Stimulated activated CD8-positive, alpha-beta memory T cell treated with anti-CD3 and anti-CD28 coated beads, Interleukin-15, amount 100 ng/mL, for 24 hours (primary cell): Measurements from ENCODE around the gene FAR1.
"Not testable (repeated sequence)": the region's sequence is repeated elsewhere in the genome, so short reads cannot be mapped to it uniquely, and the experiment has no call there.

Experiments used
- DNase-seq: peaks from one replicate; pipeline ENCODE4 v3.0.0-alpha.2; 2020; ENCODE audit warnings: low read depth

FAR1 gene

DNA sequence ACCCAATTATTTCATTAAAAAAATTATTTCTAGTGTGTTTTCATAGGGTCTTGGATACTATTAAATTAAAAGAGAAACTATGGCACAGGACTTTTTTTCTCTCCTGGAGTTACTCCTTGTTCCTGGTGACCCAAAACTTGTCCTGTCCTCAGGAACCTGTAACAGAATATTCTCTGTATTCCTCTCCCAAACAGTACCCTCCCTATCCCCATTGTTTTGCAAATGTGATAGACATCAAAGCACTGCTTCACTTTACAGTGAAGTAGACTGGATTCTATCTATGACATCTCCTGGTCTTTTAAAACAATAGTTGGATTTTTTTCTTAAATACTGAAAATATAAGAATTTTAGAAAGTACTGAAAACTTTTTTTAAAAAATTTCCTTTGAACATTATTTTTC, 37.2 kb downstream of the FAR1 start:
- DNase-seq = no peak

DNA sequence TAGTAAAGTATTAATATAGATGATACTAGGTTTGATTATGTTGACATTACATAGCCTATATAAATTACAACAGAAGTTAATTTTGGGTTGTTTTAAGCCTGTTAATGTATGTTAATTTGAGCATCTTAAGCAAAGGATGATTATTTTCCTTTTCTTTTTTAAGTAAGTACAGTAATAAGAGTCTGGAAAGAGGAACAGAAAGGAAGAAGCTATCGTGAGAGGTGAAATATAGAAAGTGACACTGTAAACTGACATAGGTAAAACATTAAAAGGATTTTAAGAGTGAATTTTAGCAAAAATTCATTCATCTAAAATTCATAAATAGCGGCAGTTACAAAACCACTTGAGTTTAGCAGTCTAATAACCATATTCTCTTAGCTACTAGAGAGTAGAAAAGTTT, 45.5 kb downstream of the FAR1 start:
- no peak for DNase-seq

DNA sequence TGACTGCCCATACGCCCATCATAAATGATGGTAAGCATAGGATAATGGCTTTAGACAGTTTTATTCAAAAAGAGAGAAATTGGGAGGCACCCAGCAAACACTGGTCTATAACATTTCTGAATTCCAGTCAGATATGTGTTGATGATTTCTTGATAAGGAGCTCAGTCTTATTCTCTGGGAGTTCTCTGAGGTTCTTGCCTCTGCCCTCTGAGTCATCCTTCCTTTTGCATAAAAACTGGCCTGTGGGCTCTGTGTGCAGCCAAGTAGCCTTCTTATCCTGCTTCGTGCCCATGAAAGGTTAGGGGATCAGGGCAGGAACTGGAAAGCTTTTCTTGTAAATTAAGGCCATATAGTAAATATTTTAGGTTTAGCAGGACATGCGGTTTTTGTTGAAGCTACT, 48.9 kb downstream of the FAR1 start:
- DNase-seq = no peak

DNA sequence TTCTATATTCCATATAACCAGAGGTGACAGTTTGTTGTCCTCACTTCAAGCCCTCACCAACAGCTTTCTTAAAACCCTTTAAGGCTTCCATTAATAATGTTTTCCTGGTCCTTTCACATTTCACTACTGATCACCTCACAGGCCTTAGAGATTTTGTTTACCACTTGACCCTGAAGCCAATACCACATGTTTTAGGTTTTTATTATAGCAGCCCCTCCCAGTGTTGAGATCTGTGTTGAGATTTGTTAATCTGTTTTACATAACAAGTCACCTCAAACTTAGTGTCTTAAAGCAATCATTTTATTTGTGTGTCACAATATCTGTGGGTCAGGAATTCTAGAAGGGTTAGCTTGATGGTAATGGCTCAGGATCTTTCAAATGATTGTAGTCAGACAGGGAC, 49.9 kb downstream of the FAR1 start:
- DNase-seq = no peak

DNA sequence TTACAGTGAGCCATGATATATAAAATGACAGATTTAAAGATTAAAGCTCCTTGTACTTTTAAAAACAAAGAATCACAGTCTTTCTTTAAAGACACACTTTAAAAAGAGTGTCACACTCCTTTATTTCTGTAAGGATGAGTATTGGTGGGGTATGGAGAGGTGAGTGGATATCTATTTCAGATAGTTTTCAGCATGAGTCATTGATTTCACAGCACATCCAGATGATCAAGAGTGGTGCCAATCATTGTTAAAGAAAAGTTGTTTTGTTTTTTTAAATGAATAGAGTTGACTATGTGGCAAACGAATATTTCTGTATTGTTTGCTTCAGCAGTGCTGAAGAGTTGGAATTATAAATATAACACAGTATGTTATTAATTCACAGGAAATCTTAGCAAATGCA, 52.5 kb downstream of the FAR1 start:
- DNase-seq = no peak

DNA sequence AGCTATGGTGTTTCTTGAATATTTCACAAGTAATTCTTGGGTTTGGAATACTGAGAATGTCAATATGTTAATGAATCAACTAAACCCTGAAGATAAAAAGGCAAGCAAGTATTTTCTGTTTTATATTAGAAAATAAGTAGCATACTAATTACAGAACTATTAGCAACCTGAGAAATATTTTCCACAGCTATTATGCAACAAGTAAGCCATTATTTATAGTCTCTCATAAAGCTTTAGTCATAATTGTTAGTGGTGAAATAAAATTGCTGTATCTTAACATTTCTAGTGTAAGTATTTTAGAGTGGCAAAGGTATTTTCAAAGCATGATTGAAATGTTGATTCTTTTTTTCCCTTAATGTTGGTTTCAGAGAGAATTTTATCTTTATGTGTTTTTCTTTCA, 53.3 kb downstream of the FAR1 start:
- no peak for DNase-seq

DNA sequence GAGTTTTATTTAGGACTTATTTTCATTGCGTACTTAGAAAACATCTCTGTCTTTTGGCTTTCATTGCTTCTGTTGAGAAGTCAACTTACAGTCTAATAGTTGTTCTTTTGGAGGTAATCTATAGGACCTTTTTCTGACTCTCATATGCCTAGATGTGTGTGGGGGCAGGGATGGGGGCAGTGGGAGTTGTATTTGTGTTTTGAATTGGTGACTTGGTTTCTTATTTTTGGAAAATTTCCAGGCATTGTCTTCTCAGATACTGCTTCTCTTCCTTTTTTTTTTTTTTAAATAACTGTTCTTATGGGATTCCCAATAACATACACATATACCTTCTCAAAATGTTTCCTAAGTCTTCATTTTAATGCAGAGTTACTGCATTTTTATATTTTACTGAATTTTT, 58.0 kb downstream of the FAR1 start:
- DNase-seq = no peak

DNA sequence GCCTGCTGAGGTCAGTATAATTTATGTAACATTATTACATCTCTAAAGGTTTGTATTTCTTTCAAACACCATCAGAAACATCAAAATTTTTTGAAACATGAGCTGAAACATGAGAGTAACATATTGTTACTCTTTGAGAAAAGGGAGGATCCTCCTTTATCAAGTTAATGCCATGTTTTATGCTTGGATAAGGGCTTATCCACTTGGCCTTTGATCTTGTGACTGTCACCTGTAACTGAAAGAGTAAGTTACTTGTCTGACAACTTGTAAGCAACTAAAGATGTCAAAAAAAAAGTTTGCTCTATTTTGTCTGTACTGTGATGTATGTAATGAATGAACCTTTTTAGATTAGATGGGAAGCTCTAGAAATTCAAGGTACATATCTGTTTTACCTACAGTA, 59.6 kb downstream of the FAR1 start:
- DNase-seq = no peak

DNA sequence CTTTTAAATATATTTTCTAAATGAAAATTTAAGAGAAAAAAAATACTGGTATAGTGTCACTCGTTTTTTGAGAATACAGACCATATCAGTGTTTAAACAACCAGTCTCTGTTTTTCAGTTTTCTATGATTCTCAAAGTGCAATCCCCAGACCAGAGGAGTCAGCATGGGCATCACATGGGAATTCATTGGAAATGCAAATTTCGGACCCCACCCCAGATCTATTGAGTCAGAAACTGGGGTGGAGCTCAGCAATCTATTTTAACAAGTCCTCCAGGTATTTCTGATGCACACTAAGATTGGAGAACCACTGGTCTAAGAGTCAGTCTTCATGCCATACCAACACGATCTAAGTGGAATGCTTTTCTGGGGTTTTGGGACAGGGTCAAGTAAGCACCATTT, 66.1 kb downstream of the FAR1 start:
- DNase-seq = no peak

DNA sequence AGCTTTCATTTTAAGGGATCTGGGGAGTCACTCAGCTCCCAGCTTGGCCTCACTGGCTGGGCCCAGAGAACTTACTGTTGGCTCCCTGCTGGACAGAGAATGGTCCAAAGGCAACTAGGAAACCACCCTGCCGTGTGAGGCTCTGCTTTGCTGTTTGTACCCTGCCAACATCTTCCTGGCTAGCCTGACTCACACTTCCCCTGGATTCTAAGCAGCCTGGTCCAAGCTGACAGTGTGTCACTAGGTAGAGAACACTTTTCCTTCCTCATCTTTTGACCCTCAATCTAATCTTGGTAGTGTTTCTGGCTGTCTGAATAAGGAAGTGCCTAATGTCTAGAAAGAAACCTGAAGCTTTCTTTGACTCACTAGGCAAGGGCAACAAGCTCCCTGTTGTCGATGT, 76.7 kb downstream of the FAR1 start:
- no peak for DNase-seq

DNA sequence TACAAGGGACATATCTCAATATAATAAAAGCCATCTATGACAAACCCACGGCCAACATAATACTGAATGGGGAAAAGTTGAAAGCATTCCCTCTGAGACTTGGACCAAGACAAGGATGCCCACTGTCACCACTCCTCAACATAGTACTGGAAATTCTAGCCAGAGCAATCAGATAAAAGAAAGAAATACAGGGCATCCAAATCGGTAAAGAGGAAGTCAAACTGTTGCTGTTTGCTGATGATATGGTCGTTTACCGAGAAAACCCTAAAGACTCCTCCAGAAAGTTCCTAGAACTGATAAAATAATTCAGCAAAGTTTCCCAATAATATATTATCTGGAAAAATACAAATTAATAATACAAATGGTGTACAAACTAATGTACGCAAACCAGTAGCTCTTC, 84.8 kb downstream of the FAR1 start:
- not testable (repeated sequence) for DNase-seq

DNA sequence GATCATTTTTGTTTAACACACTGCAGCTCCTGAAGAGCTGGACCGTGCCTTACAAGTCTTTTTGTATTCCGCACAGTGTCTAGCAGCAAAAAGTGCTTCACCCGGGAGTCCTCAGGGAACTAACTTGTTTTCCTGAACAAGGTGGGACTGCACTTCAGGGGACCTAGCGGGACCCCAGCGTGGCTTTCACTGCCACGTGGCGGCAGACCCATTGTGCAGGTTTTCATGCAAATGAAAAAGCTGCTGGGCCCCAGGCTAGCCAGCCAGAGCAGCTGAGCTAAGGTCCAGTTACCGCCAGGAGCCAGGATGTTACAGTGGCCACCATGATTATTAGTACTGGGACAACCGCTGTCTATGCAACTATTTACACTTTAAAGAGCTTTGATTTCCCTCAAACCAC, 90.6 kb downstream of the FAR1 start:
- no peak for DNase-seq

DNA sequence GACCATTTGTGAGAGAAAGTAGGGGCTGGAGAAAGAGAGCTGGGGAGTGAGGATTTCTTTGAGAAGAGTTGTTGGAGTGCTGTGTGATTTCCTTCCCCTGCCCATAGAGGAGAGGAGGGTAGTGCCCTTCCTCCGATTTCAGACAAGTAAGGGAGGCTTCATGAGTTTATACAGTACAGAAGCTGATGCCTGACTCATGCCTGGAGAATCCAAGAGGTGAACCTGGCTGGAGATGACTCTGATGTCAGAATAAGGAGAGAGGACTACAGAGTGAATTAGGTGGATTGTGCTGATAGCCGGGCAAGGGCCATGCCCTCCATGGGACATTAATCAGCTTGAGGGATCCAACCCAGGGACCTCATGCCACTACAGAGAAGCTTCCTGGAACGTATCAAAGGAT, 91.6 kb downstream of the FAR1 start:
- DNase-seq = no peak

DNA sequence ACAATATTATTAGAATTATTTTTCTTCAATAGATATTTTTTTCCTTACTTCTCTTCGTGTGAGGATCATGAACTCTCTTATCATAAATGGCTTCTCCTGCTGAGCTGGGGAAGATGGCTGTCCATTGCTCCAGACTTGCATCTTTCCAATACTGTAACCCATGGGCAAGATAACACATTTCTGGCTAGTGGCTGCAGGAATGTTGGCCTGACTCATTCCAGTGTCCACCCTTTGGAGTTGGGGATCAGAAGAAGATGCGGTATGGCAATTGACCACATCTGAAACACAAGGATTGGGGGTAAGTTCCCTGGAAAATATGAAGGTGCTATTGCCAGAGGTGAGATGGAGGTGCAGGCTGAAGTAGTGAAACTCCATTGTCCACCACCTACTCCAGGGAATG, 92.8 kb downstream of the FAR1 start:
- DNase-seq = no peak

DNA sequence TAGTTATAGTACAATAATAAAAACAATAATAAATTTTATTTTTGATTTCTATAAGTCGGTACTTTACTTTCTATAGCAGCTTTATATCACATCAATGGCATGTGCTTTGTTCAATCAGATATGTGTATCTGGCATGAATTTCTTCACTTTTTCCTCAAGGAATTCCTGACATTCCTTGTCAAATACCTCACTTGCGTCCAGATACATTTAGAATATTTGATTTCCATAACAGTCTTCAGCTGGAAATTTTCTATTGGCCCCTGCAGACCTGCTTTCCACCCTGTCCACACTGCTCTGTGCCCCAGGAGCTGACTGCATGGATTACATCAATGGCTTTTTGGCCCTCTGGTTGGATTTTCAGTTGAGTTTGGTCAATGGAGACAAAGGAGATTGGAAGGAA, 93.2 kb downstream of the FAR1 start:
- DNase-seq = no peak

DNA sequence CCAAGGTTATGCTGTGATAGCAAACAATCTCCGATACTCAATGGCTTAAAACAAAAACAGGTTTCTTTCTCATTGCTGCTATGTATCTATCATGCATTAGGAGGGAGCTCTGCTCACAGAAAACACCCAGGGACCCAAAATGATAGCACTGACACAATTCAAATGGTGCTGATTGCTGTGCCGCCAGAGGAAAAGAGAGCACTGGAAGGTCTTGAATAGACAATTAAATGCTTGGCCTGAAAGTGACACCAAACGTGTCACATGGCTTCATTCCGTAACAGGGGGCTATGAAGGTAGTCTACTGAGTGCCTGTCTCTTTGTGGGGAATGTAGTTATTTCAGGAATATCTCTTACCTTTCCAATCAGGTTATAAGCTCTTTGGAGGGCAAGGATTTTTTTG, 94.2 kb downstream of the FAR1 start:
- no peak for DNase-seq

DNA sequence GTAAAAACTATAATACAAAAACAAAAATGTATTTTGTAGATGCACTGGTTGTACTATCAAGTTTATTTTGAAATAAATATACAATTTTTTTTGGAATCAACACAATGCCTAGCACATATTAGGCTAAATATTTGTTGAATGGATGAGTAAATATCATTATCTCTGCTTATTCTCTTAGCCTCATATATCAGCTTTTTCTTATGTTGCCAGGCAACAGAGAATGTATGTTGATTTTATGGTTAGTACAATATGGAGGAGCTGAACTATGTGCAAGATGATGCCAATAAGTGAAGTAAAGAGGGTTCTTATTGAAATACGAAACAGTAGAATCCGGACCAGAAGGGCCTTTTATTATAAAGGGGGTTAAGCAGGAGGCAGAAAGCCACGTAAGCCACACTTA, 94.9 kb downstream of the FAR1 start:
- no peak for DNase-seq

DNA sequence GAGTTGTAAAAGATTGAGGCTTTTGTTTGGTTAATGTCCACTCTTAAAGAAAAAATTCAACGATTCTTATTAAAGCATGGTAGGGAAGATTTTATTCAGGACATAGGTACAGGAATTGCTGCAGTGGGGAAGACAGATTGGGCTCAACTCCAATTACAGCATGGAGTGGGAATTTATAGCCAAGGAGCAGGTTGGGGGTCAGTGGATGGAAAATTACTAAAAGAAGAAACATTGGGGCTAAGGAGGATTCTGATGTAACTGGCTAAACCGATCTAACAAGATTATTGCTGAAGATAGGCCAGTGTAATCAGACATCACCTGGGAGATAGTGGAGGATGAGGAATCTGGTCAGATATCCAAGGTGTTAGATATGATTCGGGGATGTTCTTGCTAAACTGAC, 97.4 kb downstream of the FAR1 start:
- DNase-seq = no peak

DNA sequence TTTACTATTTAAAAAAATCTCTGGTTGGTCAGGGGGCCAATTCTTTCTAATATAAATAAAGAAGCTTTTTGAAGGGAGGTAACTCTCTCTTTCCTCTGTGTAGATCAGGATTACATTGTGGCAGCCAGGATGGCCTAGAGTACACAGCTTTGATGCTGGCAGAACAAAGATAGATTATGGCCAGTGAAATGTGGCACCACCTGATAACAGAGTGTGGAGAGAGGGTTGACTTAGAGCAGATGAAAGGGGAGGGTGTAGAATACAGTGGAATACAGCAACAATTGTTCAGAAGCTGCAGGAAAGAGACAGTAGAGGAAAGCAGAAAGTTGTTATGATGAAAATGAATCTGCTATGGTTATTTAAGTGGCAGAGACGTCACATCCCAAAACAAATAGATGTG, 99.0 kb downstream of the FAR1 start:
- no peak for DNase-seq

DNA sequence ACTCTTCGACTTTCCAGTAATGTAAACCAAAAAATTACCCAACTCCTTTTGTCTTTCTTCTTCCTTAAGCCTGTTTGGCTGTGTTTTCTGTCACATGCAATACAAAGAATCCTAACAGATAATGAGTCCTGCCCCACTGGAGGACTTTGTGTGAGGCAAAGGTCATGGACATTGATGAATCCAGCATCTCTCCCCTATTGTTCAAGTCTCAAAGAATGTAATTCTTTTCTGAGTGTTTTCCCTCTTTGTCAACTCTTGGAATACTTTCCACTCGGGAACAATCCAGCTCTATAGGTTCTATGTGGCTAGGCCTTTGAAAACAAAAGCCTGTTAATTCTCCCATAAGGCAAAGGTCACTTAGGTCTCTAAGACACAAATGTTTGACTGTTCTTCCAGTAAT, 100.7 kb downstream of the FAR1 start:
- no peak for DNase-seq

DNA sequence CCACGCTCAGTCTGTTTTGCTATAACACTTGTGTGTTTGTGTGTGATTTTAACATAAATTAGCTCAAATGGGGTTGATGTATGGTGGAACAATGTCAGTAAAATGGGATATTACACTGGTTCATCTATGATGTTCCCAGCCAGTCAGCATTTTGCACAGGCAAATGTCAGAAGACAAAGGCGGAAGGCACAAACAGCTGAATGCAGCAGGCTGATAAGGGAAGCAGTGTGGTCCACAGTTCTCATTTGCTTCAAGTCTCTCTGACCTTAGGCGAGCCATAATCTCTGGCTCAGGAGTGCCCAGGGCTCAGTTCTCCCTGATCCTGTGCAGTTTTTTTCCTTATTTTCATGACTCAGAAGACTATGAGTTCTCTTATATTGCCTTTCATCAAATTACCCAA, 102.7 kb downstream of the FAR1 start:
- no peak for DNase-seq

DNA sequence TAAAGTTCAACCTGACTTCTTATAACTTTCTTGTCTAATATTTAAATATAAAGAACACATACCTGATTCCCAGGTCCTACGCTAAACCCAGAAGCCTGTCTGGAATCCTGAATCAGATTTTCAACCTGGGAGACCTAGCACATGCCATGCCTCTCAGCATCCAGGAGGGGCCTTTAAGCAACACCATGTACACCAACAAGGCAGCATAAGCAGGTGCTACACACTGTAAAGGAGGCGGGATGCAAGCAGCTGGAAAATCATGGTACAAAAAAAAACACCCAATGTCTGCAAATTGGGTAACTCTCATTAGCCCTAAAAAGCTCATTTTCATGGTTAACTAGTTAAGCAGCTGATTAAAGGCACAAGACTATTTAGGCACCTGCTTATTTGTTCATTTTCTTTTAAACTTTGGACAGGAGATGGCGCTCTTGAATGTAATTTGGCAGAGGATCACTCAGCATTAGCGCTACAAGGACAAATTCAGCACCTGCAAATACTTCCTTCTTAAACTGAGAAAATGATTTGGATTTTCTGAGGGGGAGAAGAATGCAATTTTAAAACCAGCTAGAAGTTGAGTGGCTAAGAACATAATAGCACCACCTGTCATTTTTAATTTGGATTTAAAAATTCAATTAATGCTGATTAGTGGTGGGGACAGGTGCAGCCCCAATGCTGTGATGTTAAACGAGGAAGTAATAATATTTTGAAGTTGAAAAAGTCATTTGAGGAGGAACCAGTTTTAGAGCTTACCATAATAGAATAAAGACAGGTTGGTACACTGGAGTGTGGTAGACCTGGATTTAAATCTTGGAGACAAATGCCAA, 104.0 kb downstream of the FAR1 start:
- DNase-seq = no peak

DNA sequence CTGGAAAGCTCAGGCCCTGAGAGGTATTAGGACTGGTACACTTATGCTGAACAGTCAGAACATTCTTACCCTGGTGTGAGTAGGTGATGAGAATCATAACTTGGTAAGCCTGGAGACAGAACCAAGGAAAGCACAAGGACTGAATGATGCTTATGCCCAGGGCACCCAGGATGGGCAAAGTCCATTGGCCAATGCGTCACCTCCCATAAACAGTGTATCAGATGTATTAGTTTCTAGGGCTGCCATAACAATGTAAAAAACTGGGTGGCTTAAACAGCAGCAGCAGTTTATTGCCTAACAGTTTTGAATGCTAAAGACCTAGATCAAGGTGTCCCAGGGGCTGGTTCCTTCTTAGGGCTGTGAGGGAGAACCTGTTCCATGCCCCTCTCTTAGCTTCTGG, 107.0 kb downstream of the FAR1 start:
- DNase-seq = no peak

DNA sequence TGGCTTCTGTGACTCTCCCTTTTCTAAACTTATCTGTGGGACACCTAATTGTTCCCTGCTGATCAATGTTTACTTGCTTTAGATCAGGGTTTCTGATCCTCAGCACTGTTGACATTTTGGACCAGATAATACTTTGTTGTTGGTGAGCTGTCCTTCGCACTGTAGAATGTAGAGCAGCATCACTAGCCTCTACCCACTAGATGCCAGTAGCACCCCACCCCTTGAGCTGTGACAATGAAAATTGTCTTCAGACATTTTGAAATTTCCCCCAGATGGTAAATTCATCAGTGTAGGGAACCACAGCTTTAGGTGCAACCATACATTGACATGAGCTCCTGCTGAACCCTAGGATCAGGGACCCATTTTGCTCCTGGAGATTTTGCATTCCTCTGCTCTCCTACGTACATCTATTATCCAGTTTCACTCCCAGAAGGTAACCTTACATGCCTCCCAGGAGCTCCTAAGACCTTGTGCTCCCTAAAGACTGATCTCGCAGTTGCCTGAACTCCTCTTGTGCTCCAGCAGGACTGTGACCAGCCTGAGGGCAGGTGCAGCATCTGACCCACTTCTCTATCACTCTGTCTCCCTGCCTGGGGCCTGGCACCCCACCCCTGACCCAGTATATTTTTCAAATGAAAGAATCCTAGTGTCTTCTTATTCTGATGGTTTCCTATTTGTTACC, 107.8 kb downstream of the FAR1 start:
- DNase-seq = no peak
